T-helper 22 cell (primary cell): ENCODE data around the gene RALGDS.

Source experiments
- DNase-seq: peaks from one replicate; pipeline ENCODE4 v3.0.0-alpha.2; 2020; ENCODE audit warnings: low read depth

Gene RALGDS

DNA sequence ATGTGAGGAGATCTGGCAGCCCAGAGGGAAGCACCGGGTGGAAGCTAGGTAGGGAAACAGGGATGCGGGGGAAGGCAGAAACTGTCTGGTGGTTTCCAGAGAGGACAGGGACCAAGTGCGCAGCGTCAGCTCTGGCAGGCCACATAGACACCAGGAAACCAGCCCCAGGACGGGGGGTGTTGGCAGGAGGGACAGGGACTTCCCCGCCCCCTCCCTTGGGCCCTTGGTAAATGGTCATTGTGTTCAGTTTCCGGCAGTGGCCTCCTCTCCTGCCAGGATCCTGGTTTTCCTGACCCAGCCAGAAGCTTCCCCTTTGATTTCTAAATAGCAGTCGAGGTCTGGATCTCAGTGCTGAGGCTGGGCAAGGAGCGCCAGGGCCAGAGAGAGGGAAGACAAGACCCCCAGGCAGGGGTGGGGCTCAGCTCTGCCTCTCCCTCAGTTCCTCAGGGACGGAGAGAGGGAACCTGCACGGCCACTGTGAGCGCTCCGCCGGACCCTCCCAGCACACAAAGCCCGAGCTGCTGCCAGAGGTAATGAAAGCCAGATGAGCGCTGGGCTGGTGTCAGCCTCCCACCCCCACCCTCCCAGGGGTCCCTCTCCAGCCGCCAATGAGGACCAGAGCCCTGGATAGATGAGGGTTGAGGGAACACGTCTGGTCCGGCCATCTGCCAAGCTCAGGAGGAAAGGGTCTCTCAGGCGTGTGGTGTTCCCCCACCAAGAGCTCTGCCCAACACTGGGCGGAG lies 1.8 kb downstream of the RALGDS start:
- DNase-seq: no peak

DNA sequence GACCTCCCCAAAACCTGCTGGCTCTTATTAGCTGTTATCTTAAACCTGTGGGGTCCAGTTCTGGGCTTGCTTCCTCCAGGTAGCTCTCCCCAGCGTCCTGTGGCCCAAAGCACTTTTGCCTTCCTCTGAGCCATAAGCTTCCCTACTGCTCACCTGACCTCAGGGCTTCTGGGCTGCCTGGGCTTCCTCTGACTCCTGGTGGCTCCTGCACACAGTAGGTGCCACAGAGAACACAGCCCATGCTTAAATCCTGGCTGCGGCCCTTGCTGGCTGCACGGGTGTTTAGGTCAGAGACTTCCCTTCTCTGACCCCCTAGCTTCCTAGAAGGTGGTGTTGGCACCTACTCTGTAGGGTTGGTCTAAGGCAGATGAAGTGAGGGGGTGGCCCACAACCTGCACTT lies 2.5 kb downstream of the RALGDS start:
- DNase-seq: no peak

DNA sequence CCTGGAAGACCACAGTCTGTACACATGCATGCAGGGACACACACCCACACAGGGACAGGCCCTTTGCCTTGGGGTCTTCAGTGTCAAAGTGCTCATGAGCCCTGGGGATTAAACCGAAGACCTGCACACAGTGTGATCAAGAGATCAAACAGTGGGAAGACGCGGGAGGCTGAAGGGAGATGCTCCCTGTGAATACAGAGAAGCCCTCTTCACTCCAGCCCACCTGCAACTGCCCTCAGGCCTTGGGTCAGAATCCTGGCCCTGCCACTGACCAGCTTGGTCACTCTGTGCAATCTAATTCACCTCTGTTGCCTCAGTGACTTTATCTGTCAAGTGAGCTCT lies 2.9 kb downstream of the RALGDS start:
- DNase-seq: no peak

DNA sequence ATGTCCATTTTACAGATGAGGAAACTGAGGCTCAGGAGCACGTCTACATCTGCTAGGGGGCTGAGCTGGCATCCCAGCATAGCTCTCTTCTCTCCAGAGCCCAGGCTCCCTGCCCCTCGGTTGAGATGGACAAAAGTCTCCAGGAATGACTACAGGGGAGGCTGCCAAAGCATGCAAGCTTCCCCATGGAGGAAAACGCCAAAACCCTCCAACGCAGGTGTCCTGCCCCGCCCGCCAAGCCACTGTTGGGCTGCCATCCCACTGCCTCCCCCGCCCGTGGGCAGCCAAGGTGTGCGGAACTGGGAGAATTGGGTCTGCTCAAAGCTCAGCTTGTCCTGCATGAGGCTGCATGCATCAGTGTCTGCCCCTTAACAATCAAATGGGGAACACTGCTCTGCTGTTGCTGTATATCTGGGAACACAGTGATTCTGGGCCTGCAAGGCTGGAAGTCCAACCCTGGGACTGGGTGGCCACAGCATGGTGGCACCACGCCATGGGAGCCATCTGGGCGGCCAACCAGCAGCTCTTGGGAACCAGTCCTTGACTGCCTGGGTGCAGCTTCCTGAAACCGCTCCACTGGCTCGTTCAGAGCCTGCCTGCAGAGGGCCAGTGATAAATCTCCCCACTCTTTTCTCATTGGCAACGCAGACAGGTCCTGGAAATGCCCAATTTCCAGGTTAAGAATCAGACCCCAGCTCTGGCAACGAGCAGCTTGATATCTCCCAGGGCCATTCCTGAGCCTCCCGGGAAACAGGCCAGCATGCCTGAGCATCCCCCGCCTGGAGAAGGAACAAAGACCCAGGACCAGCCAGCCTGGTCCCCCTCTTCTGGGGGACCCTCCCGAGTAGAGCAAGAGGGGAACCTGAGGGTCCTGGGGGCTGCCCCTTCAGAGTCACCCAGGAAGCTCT lies 3.5 kb downstream of the RALGDS start:
- DNase-seq: no peak

DNA sequence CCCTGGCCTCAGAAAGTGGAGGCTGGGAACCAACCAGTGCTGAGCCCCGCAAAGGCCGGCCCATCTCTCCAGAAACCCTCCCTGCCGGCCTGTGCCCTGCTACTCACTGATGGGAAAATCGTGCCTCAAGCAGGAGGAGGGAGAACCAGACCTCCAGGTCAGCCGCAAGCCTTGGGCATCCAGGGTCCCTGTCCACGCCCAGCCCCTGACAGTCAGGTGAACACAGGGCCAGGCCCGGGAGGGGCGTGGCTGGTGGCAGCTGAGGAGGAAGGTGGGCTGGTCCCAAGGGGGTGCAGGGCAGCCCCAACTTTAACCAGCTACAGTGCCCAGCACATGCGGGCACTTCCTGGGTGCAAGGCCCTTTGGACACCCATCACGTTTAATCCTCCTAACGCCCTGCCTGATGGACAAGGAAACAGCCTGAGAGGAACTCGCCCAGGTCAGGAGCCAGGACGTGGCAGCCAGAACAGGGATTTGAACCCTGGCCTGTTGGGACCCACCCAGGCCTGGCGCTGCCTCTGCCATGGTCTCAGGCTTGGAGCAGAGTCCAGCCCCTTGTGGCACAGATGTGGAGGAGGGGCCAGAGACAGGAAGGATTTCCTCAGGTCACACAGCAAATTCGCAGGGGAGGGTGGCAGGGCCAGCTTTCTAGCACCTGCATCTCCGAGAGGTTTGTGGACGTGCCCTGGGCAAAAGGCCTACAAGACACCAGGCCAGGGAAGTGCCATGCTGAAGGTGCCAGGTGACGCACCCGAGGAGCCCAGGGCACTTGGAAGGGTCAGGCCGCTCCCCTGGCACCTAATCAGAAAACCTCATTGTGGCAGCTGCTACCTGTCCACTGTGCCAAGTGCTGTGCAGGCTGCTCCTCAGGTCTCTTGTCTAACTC lies 4.5 kb downstream of the RALGDS start:
- no peak for DNase-seq

DNA sequence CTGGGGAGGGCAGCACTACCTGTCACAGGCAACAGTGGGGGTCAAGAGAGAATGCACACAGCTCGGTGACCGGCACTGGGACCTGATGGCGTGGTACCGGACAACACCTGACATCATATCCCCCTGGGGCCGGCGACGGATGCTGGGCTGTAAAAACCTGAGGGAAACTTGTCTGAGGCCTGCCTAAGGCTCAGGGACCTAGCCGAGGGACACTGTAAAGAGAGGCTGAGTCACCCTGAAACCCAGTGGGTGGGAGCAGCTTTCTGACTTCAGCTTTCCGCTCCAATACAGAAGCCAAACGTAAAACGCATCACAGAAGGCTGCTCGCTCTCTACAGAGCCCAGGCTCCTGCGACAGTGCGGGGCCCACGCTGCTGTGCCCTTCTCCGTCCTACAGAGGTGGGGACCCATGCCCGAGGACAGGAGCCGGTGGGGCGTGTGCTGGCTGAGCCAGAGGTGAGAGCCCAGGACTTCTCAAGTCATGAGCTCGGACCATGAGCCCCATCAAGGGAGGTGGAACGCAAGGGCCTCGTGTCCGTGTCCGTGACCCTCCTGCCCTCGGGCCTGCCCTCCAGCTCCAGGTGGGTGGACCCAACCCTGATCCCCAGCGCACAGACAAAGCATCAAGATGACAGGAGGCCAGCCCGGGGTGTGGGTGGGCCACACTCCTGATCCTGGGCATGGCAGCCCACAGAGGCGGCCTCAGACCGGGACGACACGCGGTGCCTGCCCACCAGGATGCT lies 5.3 kb downstream of the RALGDS start:
- DNase-seq: peak; percentile 42

DNA sequence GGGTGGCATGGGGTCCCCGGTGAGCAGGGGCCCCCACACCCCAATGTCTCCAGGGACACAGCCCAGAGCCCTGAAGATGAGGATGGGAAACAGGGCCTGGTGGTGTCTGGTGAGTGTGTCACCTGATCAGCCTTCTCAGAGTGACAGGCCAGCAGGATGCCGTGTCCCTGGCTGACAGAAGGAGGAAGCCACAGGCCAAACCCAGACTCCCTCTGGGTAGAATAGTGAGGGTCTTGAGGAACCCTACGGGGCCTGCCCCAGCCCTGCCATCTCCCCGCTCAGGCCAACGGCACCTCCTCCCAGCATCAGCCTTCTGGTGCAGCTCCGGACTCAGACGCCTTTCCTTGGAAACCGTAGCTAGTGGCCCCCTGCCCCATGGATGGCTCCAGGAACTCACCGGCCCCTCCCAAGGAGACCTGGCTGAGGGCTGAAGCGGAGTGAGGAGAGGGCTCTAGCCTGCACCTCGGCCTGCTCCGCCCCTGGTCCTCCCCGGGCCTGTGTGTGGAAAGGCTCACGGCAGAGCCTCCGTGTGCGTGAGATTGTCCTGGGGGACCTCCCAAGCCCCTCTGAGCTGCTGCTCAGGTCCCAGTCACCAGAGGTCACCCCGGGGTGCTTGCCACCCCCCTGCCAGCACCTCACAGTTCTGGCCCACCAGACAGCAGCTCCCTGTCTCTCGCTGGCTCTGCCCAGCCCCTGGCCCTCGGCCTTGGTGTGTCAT lies 6.0 kb downstream of the RALGDS start:
- no peak for DNase-seq

DNA sequence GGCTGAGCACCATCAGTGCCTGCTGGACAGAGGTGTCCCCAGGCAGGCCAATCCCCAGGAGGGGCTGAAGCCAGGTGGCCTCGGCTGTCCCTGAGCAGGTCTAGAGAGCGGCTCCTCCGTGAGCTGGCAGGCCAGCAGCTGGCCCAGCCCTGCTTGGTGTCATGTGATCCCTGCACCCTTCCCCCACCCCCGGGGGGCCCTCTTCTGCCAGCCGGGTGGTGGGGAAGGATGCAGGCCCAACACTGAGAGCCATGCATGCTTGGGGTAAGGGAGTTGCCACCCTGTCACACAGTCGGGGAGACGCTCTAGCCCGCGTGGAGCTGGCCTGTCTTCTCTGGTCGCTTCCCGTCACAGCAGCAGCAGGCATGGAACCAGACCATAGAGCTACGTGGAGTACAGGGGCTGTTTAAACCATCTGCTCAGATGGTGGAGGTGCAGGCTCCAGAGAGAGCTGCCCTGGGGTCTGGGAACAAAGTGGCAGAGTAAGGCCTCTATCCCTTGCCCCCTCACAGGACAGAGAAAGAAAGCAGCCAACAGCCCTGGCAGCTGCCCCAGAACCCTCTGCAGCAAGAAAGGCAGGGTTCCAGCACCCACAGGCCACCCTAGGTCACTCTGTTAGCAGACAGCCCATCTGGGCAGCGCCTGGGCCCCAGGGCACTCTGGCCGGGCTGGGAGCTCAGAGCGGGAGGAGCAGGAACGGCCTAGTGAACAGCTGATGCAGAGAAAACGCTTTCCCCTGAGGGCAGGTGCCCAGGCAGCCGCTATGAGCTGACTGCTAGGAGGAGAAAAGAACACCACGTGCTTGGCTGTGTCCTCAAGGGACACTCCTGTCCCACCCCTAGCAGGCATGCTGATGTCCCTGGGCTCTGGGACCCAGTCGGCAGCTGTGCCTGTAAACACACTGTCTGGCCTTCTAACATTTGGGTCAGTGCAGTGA lies 6.8 kb downstream of the RALGDS start:
- no peak for DNase-seq

DNA sequence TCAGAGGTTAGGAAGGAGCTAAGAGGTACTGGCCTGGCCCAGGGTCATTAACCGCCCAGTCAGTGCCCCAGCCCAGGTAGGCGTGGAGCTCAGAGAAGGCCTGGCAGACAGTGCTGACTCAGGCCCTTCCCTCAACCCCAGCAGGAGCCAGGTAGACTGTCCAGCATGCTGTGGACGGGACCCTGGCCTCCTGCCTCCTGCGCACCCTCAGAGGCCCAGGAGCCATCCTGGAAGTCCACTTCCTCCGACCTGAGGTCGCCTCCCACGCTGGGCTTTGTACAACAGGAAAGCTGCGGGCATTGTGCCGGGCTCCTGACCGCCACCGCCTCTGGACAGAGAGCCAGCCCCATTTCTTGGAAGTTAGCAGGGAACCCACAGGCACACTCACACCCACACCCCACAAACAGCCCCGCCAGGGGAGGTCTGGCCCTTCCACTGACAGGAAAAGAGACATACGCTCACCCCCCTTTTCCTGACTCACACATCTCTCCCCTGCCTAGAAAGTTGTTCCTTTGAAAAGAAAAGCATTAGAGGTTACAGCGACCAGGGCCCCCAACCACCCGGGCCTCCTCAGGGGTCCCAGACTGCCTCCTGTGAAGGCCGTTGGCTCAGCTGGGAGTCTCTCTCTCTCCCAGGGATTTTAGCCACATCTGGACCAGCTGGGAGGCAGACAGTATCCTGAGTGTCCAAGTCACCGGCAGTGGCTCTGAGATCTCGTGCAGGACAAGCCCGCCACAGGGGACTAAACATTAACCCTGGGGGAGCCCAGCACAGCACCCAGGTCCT lies 7.7 kb downstream of the RALGDS start:
- DNase-seq: no peak

DNA sequence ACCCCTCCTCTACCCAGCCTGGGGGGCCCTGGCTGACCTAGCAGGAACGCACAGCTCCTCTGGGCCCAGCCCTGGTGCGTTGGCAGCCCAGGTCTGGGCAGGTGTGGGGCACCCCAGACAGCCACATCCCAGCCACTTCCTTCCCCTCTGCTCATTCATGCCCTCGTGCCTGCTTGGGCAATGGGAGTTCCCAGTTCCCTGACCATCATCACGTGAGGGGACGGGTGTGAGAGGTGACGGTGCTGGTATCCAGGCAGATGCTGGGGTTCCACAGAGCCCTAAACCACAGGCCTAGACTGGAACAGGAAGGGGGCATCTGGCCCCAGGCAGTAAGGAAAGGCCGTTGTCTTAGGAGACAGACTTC lies 8.4 kb downstream of the RALGDS start:
- DNase-seq: peak; percentile 57

DNA sequence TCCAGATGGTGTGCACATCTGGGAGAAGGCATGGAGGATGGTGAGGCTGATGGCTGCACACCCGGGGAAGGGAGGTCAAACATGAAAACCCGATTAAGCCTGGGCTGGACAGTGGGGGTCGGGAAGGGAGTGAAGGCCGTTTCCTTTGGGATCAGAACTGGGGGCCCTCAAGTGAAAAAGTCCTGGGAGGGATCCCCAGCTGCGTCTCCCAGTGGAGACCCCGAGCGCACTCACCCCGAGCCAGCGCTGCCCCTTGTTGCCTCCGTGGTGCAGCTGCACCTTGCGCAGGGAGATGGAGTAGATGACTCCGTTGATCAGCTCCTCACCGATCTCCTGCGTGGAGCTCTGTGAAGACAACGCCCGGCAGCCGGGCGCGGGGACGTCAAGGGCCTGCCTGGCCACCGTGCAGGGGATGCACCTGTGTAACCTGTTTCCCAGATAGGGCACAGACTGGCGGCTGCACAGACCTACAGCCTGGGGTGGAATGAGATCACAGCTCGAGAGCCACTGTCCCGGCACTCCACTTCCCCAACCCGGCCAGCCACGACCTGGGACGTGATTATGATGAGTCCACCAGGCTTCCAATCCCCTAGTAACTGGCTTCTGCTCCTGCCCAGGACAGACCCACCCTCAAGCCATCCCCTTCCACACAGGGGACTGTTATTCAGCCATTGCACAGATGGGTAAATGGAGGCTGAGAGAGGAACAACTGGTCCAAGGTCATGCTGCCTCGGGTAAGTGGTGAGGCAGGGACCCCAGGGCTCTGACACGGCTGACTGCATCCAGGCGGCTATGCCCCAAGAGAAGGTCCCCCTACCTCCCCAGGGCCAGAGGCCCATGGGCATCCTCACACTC lies 9.0 kb downstream of the RALGDS start:
- DNase-seq: no peak

DNA sequence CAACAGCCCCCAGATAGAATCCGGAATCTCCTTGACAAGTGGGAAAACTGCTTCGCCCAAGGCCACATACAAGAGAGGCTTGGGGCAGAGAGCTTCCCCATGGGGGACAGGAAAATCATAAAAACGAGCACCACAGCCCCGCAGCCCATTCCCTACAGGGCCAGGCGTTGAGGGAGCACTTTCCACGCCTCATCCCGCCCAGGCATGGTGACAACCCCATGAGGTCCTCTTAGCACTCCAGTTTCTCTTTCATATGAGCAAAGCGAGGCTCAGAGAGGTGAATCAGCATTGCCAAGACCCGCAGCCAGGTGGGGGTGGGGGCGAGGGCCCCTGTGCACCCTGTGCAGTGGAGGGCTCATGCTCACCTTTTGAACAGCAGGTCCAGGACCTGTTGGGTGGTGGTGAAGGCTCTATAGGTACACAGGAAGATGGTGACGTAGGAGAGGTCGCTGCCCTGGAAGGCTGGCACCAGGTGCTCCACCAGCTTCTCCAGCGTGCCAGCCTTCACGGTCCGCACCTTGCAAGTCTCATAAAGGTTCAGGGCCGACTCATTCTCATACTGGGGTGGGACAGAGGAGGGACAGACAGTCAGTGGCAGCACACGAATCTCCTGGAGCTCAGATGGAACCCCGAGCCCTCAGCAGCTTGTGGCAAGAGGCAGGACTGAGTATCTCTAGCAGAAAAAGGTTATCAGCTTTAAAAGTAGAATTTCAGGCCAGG lies 10.9 kb downstream of the RALGDS start:
- no peak for DNase-seq

DNA sequence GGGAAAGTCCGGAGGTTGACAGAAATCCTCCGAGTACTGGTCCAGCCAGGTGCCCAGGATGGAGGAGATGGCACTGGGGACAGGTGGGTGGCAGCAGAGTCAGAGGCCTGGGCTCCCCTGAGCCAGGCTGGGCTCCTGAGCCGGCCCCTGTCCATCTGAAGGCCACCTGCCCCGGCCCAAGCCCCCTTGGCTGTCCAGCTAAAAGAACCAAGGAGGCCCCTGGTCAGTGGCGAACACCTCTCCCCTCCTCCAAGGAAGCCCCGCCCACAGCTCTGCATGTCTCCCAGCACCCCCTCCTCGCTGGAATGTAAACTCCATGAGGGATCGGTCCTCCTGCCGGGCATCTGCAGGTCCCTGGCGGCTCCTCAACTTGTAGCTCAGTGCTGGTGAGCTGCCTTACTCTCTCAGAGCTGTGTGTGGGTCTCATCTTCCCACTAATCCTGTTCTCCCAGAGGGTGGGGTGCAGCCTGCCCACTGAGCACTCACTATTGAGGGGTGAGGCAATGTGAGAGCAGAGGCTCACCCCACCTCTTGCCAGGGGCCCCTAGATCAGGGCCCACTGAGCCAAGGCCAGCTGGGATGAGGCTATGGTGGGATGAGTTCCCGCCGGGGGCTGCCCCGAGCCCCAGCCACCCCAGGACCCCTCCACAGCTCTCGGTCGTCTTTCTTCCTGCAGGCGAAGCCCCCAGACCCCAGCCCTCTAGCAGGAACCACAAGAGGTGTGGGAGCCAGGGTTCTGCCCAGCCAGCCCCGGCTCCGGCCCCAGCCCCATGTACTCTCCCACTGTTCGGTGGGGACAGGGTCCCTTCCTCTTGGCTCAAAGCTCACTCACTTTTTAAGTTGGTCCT lies 12.0 kb downstream of the RALGDS start:
- DNase-seq: no peak

DNA sequence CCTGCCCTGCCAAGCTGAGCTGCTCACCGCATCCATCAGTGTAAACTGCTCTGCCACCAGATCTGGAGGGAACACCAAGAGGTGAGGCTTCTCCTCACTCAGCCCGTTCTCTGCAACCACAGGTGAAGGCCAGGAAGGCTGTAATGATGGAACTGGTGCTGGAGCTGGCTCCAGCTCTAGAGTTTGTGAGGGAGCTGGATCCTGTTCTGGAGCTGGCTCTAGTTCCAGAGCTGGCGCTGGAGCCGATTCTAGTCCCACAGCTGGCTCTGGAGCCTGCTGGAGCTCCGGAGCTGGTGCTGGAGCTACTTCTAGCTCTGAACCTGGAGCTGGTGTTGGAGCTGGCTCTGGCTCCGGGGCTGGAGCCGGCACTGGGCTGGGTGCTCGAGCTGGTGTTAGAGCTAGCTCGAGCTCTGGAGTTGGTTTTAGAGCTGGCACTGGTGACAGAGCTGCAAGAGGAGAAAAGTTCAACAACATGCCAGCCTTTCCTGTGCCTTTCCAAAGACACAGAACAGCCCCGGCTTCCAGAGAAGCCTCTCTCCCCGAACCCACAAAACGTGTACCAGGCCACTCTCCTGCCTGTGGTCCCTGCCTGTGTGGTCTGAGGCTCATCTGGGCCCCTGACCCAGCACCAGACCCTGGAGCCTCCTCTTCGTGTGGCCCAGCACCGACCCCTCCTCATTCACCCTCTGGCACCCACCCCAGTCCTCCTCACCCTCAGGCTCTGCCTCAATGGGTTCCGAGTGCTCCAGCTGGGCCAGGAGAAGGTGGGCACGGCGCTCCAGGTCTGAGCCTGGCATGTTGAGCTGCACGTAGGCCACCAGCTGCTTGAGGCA lies 12.9 kb downstream of the RALGDS start:
- DNase-seq: no peak

DNA sequence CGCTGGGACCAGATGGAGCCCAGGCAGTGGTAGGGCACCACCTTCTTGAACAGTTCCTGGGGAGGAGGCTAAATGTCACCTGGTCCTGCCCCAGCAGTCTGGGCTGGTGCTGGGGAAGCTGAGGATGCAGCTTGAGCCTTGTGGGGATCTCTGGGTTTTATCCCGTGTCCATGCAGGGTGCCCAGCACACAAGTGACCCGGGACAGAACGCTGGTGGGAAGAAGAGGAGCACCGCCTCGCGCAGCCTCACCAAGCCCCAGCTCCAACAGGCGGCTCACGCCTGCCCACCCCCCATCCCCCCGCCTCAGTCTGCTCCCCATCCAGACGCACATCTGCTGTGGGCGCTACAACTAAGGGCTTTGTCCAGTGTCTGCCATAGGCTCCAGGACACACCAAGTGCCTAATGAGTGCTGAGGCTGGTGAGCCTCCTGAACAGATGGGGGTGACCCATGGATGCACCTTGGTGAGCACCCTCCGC lies 13.8 kb downstream of the RALGDS start:
- no peak for DNase-seq
